ENCODE measurements around the gene SIGLEC14.

The SIGLEC14 gene

GRCh38 chr19:51652266-51652665 lies 5.6 kb upstream of the SIGLEC14 start:
- no peak for DNase-seq (ENCODE audit: low read depth)
- no peak for TF ChIP-seq CTCF (conservative IDR thresholded peaks at IDR 0.05; ENCODE audit: low read depth, low read length)

GRCh38 chr19:51651216-51651846 lies 4.7 kb upstream of the SIGLEC14 start:
- no peak for DNase-seq (ENCODE audit: low read depth)
- H3K4me3 ChIP-seq (ENCODE audit: low read depth, low read length) = no peak overlapping the region
- no peak for TF ChIP-seq CTCF (conservative IDR thresholded peaks at IDR 0.05; ENCODE audit: low read depth, low read length)

More at GRCh38 chr19:51652266-51652665, 5.6 kb upstream of the SIGLEC14 start:
- H3K4me3 ChIP-seq (ENCODE audit: low read depth, low read length) = no peak overlapping the region

- no peak for DNase-seq (ENCODE audit: low read depth)
- TF ChIP-seq CTCF (conservative IDR thresholded peaks at IDR 0.05; ENCODE audit: low read depth, low read length) = no peak
- H3K4me3 ChIP-seq (ENCODE audit: low read depth, low read length) = no peak overlapping the region
These were observed 693 bp upstream of the SIGLEC14 start for GRCh38 chr19:51647318-51647717.

GRCh38 chr19:51644636-51645271 lies 1.9 kb downstream of the SIGLEC14 start:
- TF ChIP-seq CTCF (conservative IDR thresholded peaks at IDR 0.05; ENCODE audit: low read depth, low read length) = no peak
- H3K4me3 ChIP-seq (ENCODE audit: low read depth, low read length) = no peak overlapping the region
- no peak for DNase-seq (ENCODE audit: low read depth)

- DNase-seq (ENCODE audit: low read depth) = no peak
- no peak for TF ChIP-seq CTCF (conservative IDR thresholded peaks at IDR 0.05; ENCODE audit: low read depth, low read length)
- no peak overlapping the region for H3K4me3 ChIP-seq (ENCODE audit: low read depth, low read length)
These were observed 5.0 kb downstream of the SIGLEC14 start for GRCh38 chr19:51641648-51642047.

GRCh38 chr19:51640386-51640785 lies 6.2 kb downstream of the SIGLEC14 start:
- H3K4me3 ChIP-seq (ENCODE audit: low read depth, low read length) = no peak overlapping the region
- DNase-seq (ENCODE audit: low read depth) = no peak
- no peak for TF ChIP-seq CTCF (conservative IDR thresholded peaks at IDR 0.05; ENCODE audit: low read depth, low read length)

- no peak for TF ChIP-seq CTCF (conservative IDR thresholded peaks at IDR 0.05; ENCODE audit: low read depth, low read length)
- DNase-seq (ENCODE audit: low read depth) = no peak
- H3K4me3 ChIP-seq (ENCODE audit: low read depth, low read length) = no peak overlapping the region
These were observed 6.7 kb downstream of the SIGLEC14 start for GRCh38 chr19:51639916-51640315.

Data from choroid plexus epithelial cell (primary cell).